SK-N-SH treated with all-trans-retinoic acid at 6 μM for 48 hours (cell line): ENCODE results near the gene CCDC87.

ENCODE experiments used
- ATAC-seq: fragments of 200-7000 bp; cut with Tn5 transposase; 3 replicates; pipeline ENCODE4 v1.9.1; 2020; ENCODE audit warnings: mild to moderate bottlenecking, moderate library complexity
- ARNTL ChIP-seq: fragments of 450-650 bp; formaldehyde crosslinking; IDR thresholded peaks from 2 replicates; pipeline ENCODE4 v1.5.0; 2020; ENCODE audit warnings: low read depth, mild to moderate bottlenecking, moderate library complexity, borderline replicate concordance
- CREB5 ChIP-seq: fragments of 250-450 bp; sonication (Bioruptor Pico); IDR thresholded peaks from 2 replicates; pipeline ENCODE4 v1.5.1; 2020; ENCODE audit warnings: low read depth, mild to moderate bottlenecking, moderate library complexity
- CSDC2 ChIP-seq: fragments of 250-450 bp; sonication (Bioruptor Pico); IDR thresholded peaks from 2 replicates; pipeline ENCODE4 v1.5.0; 2020; ENCODE audit warnings: mild to moderate bottlenecking, moderate library complexity
- CSRNP3 ChIP-seq: fragments of 250-450 bp; sonication (Bioruptor Pico); IDR thresholded peaks from 2 replicates; pipeline ENCODE4 v1.5.1; 2021; ENCODE audit warnings: mild to moderate bottlenecking, moderate library complexity
- ESRRG ChIP-seq: fragments of 250-450 bp; sonication (Bioruptor Pico); IDR thresholded peaks from 2 replicates; pipeline ENCODE4 v1.6.1; 2021; ENCODE audit warnings: mild to moderate bottlenecking
- ISL1 ChIP-seq: fragments of 250-450 bp; sonication (Bioruptor Pico); IDR thresholded peaks from 2 replicates; pipeline ENCODE4 v2.1.2; 2022; ENCODE audit warnings: mild to moderate bottlenecking, moderate library complexity
- OSR1 ChIP-seq: fragments of 250-450 bp; sonication (Bioruptor Pico); IDR thresholded peaks from 2 replicates; pipeline ENCODE4 v1.8.0; 2022; ENCODE audit warnings: moderate library complexity, mild to moderate bottlenecking, inconsistent platforms
- SNAI2 ChIP-seq: fragments of 250-450 bp; sonication (Bioruptor Pico); IDR thresholded peaks from 2 replicates; pipeline ENCODE4 v1.5.0; 2020; ENCODE audit warnings: mild to moderate bottlenecking, moderate library complexity
- TCF4 ChIP-seq: fragments of 250-450 bp; sonication (Bioruptor Pico); IDR thresholded peaks from 2 replicates; pipeline ENCODE4 v1.8.0; 2021; ENCODE audit warnings: mild to moderate bottlenecking, moderate library complexity, borderline replicate concordance
- TOX ChIP-seq: fragments of 250-450 bp; sonication (Bioruptor Pico); IDR thresholded peaks from 2 replicates; pipeline ENCODE4 v1.8.0; 2021; ENCODE audit warnings: mild to moderate bottlenecking, moderate library complexity, borderline replicate concordance
- ZC3H10 ChIP-seq: fragments of 250-450 bp; sonication (Bioruptor Pico); IDR thresholded peaks from 2 replicates; pipeline ENCODE4 v1.5.1; 2021; ENCODE audit warnings: mild to moderate bottlenecking, moderate library complexity
- ZFP3 ChIP-seq: fragments of 250-450 bp; sonication (Bioruptor Pico); IDR thresholded peaks from 2 replicates; pipeline ENCODE4 v1.5.0; 2020; ENCODE audit warnings: mild to moderate bottlenecking, moderate library complexity
- ZFP30 ChIP-seq: fragments of 450-650 bp; formaldehyde crosslinking; IDR thresholded peaks from 2 replicates; pipeline ENCODE4 v1.5.0; 2022; ENCODE audit warnings: mild to moderate bottlenecking, moderate library complexity
- ZNF565 ChIP-seq: fragments of 450-650 bp; formaldehyde crosslinking; conservative IDR thresholded peaks from 2 replicates; pipeline ENCODE4 v1.5.0; 2020; ENCODE audit warnings: low read depth, mild to moderate bottlenecking, moderate library complexity
- ZNF8 ChIP-seq: fragments of 450-650 bp; formaldehyde crosslinking; IDR thresholded peaks from 2 replicates; pipeline ENCODE4 v1.5.0; 2020; ENCODE audit warnings: mild to moderate bottlenecking, moderate library complexity
- TF ChIP-seq, protein P1 (sequence below): fragments of 250-450 bp; sonication (Bioruptor Pico); IDR thresholded peaks from 2 replicates; pipeline ENCODE4 v1.5.0; 2020; ENCODE audit warnings: mild to moderate bottlenecking, moderate library complexity
- TF ChIP-seq, protein P2 (sequence below): fragments of 250-450 bp; sonication (Bioruptor Pico); IDR thresholded peaks from 2 replicates; pipeline ENCODE4 v1.8.0; 2020; ENCODE audit warnings: mild to moderate bottlenecking, moderate library complexity, borderline replicate concordance

The CCDC87 gene

GRCh38 chr11:66579017-66579606 is 13.8 kb downstream of the CCDC87 start:
- ATAC-seq = peak; percentile 96
- no peak for TF ChIP-seq SNAI2
- no peak for TF ChIP-seq ISL1 (CRISPR knock-in tag)
- TF ChIP-seq, all 23 proteins: peak for 0

DNA sequence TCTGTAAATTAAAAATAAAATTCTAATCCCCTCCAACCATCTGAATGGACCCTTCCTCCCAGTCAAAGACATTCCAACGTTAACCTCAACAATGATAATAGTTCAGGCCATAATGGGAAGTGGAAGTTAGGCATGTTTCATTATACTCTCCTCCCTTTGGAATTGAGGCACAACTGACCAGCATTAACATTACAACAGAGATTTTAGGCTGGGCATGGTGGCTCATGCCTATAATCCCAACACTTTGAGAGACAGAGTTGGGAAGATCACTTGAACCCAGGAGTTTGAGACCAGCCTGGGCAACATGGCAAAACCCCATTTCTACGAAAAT is 22.0 kb downstream of the CCDC87 start:
- no peak for ATAC-seq
- TF ChIP-seq TOX (no peak), ZC3H10 (CRISPR knock-in tag) (no peak), TCF4 (CRISPR knock-in tag) (no peak), ZNF565 (CRISPR knock-in tag) (no peak), CSDC2 (CRISPR knock-in tag) (no peak)

- TF ChIP-seq OSR1 (CRISPR knock-in tag) (no peak), ZNF565 (CRISPR knock-in tag) (no peak), ZNF8 (CRISPR knock-in tag) (no peak), CREB5 (no peak), ZFP3 (no peak), CSRNP3 (CRISPR knock-in tag) (no peak), CSDC2 (CRISPR knock-in tag) (no peak), ZC3H10 (CRISPR knock-in tag) (no peak), ZFP30 (CRISPR knock-in tag) (no peak), ESRRG (no peak), ARNTL (CRISPR knock-in tag) (no peak), ISL1 (CRISPR knock-in tag) (no peak)
- TF ChIP-seq, protein P1, sequence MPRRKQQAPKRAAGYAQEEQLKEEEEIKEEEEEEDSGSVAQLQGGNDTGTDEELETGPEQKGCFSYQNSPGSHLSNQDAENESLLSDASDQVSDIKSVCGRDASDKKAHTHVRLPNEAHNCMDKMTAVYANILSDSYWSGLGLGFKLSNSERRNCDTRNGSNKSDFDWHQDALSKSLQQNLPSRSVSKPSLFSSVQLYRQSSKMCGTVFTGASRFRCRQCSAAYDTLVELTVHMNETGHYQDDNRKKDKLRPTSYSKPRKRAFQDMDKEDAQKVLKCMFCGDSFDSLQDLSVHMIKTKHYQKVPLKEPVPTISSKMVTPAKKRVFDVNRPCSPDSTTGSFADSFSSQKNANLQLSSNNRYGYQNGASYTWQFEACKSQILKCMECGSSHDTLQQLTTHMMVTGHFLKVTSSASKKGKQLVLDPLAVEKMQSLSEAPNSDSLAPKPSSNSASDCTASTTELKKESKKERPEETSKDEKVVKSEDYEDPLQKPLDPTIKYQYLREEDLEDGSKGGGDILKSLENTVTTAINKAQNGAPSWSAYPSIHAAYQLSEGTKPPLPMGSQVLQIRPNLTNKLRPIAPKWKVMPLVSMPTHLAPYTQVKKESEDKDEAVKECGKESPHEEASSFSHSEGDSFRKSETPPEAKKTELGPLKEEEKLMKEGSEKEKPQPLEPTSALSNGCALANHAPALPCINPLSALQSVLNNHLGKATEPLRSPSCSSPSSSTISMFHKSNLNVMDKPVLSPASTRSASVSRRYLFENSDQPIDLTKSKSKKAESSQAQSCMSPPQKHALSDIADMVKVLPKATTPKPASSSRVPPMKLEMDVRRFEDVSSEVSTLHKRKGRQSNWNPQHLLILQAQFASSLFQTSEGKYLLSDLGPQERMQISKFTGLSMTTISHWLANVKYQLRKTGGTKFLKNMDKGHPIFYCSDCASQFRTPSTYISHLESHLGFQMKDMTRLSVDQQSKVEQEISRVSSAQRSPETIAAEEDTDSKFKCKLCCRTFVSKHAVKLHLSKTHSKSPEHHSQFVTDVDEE = no peak
- TF ChIP-seq, protein P2, sequence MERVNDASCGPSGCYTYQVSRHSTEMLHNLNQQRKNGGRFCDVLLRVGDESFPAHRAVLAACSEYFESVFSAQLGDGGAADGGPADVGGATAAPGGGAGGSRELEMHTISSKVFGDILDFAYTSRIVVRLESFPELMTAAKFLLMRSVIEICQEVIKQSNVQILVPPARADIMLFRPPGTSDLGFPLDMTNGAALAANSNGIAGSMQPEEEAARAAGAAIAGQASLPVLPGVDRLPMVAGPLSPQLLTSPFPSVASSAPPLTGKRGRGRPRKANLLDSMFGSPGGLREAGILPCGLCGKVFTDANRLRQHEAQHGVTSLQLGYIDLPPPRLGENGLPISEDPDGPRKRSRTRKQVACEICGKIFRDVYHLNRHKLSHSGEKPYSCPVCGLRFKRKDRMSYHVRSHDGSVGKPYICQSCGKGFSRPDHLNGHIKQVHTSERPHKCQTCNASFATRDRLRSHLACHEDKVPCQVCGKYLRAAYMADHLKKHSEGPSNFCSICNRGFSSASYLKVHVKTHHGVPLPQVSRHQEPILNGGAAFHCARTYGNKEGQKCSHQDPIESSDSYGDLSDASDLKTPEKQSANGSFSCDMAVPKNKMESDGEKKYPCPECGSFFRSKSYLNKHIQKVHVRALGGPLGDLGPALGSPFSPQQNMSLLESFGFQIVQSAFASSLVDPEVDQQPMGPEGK = no peak
- no peak for ATAC-seq
These were observed 22.6 kb downstream of the CCDC87 start for GRCh38 chr11:66570079-66570849.

DNA sequence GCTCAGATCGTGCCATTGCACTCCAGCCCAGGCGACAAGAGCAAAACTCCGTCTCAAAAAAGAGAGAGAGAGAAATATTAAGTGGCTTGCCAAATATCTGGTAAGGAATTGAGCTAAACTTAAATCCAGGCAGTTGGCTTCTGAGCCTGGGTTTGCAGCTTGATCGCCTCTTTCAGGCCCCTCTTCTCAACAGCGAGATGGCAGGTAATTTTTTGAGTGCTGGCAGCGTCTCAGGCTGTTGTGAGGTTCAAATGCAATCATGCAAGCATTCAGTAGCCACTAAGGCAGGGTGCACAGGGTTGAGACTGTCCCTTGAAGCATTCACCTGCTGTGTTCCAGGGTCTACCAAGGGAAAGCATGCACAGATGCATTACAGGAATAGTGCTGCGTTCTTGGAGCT is 23.8 kb downstream of the CCDC87 start:
- ATAC-seq = no peak
- TF ChIP-seq, protein P1 = no peak
- no peak for TF ChIP-seq ZNF565 (CRISPR knock-in tag)
- TF ChIP-seq TCF4 (CRISPR knock-in tag) = no peak
- TF ChIP-seq, all 23 proteins: peak for 0
